Trophoblast cell (in vitro differentiated cells and primary cell): Measurements from ENCODE around the gene ICAM4.

Experiments
- DNase-seq, 2 donors: peaks; one replicate each; pipeline ENCODE4 v3.0.0-alpha.2; 2016
- H2AFZ ChIP-seq: 2 replicates; pipeline ENCODE4 v1.6.1; 2013; ENCODE audit warnings: low read length, moderate library complexity, mild to moderate bottlenecking; ENCODE audit not compliant: insufficient read depth, poor library complexity
- H2AK5ac ChIP-seq: 2 replicates; pipeline ENCODE4 v1.6.1; 2013; ENCODE audit warnings: mild to moderate bottlenecking, low read length
- H2BK120ac ChIP-seq: 2 replicates; pipeline ENCODE4 v1.6.1; 2013; ENCODE audit warnings: low read length, mild to moderate bottlenecking, moderate library complexity; ENCODE audit not compliant: insufficient read depth, poor library complexity
- H2BK12ac ChIP-seq: 2 replicates; pipeline ENCODE4 v1.6.1; 2013; ENCODE audit warnings: mild to moderate bottlenecking, low read length, moderate library complexity
- H2BK5ac ChIP-seq: 2 replicates; pipeline ENCODE4 v1.6.1; 2013; ENCODE audit warnings: low read length, low read depth, moderate library complexity, mild to moderate bottlenecking; ENCODE audit not compliant: poor library complexity
- H3K14ac ChIP-seq: 2 replicates; pipeline ENCODE4 v1.6.1; 2013; ENCODE audit warnings: mild to moderate bottlenecking, low read length
- H3K18ac ChIP-seq: 2 replicates; pipeline ENCODE4 v1.6.1; 2013; ENCODE audit warnings: mild to moderate bottlenecking, low read length
- H3K23ac ChIP-seq: 2 replicates; pipeline ENCODE4 v1.6.1; 2013; ENCODE audit warnings: low read length
- H3K27ac ChIP-seq: 2 replicates; pipeline ENCODE4 v1.5.1; 2013; ENCODE audit warnings: low read depth, mild to moderate bottlenecking, inconsistent platforms, low read length, moderate library complexity
- H3K27me3 ChIP-seq: 2 replicates; pipeline ENCODE4 v1.6.1; 2013; ENCODE audit warnings: inconsistent platforms, mild to moderate bottlenecking, low read length, moderate library complexity; ENCODE audit not compliant: insufficient read depth
- H3K36me3 ChIP-seq, 2 experiments: 1 replicate in 1 of 2; 2 replicates in 1 of 2; pipeline ENCODE4 v1.6.1; 2013; ENCODE audit warnings: low read length in 2 of 2, mild to moderate bottlenecking in 2 of 2, moderate library complexity in 1 of 2; ENCODE audit not compliant: insufficient read depth in 2 of 2, control insufficient read depth in 1 of 2
- H3K4ac ChIP-seq: 2 replicates; pipeline ENCODE4 v1.6.1; 2013; ENCODE audit warnings: low read depth, mild to moderate bottlenecking, low read length, moderate library complexity
- H3K4me1 ChIP-seq, 2 experiments: 1 replicate in 1 of 2; 2 replicates in 1 of 2; pipeline ENCODE4 v1.6.1; 2013; ENCODE audit warnings: low read length in 2 of 2, mild to moderate bottlenecking in 2 of 2, moderate library complexity in 1 of 2; ENCODE audit not compliant: insufficient read depth in 2 of 2, control insufficient read depth in 1 of 2
- H3K4me2 ChIP-seq: 2 replicates; pipeline ENCODE4 v1.6.1; 2013; ENCODE audit warnings: inconsistent platforms, mild to moderate bottlenecking, low read length, moderate library complexity
- H3K4me3 ChIP-seq: 2 replicates; pipeline ENCODE4 v1.5.1; 2013; ENCODE audit warnings: mild to moderate bottlenecking, low read depth, low read length, inconsistent platforms
- H3K79me1 ChIP-seq: one replicate; pipeline ENCODE4 v1.6.1; 2013; ENCODE audit warnings: low read length
- H3K79me2 ChIP-seq: 2 replicates; pipeline ENCODE4 v1.6.1; 2013; ENCODE audit warnings: low read length, mild to moderate bottlenecking; ENCODE audit not compliant: control insufficient read depth, insufficient read depth, poor library complexity
- H3K9ac ChIP-seq: 2 replicates; pipeline ENCODE4 v1.6.1; 2013; ENCODE audit warnings: mild to moderate bottlenecking, low read length
- H3K9me3 ChIP-seq: 2 replicates; pipeline ENCODE4 v1.6.1; 2013; ENCODE audit warnings: low read depth, mild to moderate bottlenecking, control low read depth, inconsistent platforms, low read length; ENCODE audit not compliant: insufficient read depth
- H4K12ac ChIP-seq: 2 replicates; pipeline ENCODE4 v1.6.1; 2013; ENCODE audit warnings: low read depth, mild to moderate bottlenecking, low read length, moderate library complexity
- H4K8ac ChIP-seq: 2 replicates; pipeline ENCODE4 v1.6.1; 2013; ENCODE audit warnings: low read depth, mild to moderate bottlenecking, low read length, moderate library complexity
- H4K91ac ChIP-seq: one replicate; pipeline ENCODE4 v1.6.1; 2013; ENCODE audit warnings: low read depth, mild to moderate bottlenecking, low read length, moderate library complexity
- WGBS: extraction: QIAGEN DNeasy Blood & Tissue Kit; methylation state at CpG from one replicate; pipeline ENCODE4 v1.1.7; 2013; ENCODE audit warnings: missing lambda C conversion rate; ENCODE audit not compliant: insufficient read length, insufficient coverage; ENCODE audit errors: extremely low coverage; 5-methylcytosine and 5-hydroxymethylcytosine counted together

ICAM4 gene

GRCh38 chr19:10293637-10294367 is 7.0 kb downstream of the ICAM4 start:
- no peak overlapping the region for H2AK5ac ChIP-seq
- no peak overlapping the region for H3K14ac ChIP-seq
- no peak overlapping the region for H2BK120ac ChIP-seq
- H2BK5ac ChIP-seq: no peak overlapping the region
- no peak overlapping the region for H3K27ac ChIP-seq
- no peak overlapping the region for H4K91ac ChIP-seq
- H3K4ac ChIP-seq: no peak overlapping the region
- H3K27me3 ChIP-seq: peaks cover 80% of the 10 kb centered on the region
- H3K9me3 ChIP-seq: peaks cover 46% of the 10 kb centered on the region
- no peaks in the 10 kb centered on the region for H3K79me2 ChIP-seq
- no CpG with 5 or more reads among the region's 49 CpGs for WGBS
- no peak overlapping the region for H3K4me3 ChIP-seq
- H3K4me1 ChIP-seq: peaks cover 15 to 36% of the 10 kb centered on the region in 2 experiments
- no peak overlapping the region for H3K18ac ChIP-seq
- no peak overlapping the region for H4K12ac ChIP-seq
- H4K8ac ChIP-seq: no peak overlapping the region
- H3K23ac ChIP-seq: no peak overlapping the region
- H2BK12ac ChIP-seq: no peak overlapping the region
- H2AFZ ChIP-seq: no peak overlapping the region
- H3K79me1 ChIP-seq: no peaks in the 10 kb centered on the region
- no peak overlapping the region for H3K4me2 ChIP-seq
- H3K9ac ChIP-seq: no peak overlapping the region
- no peak for DNase-seq
- no peaks in the 10 kb centered on the region for H3K36me3 ChIP-seq

GRCh38 chr19:10294368-10294697 is 7.6 kb downstream of the ICAM4 start:
- H4K12ac ChIP-seq: no peak overlapping the region
- peaks cover 74% of the 10 kb centered on the region for H3K27me3 ChIP-seq
- no peak overlapping the region for H2BK120ac ChIP-seq
- H3K4ac ChIP-seq: no peak overlapping the region
- no peak overlapping the region for H2BK12ac ChIP-seq
- H2AFZ ChIP-seq: no peak overlapping the region
- H3K79me1 ChIP-seq: no peaks in the 10 kb centered on the region
- H4K91ac ChIP-seq: no peak overlapping the region
- H2AK5ac ChIP-seq: no peak overlapping the region
- H3K4me3 ChIP-seq: no peak overlapping the region
- H3K4me2 ChIP-seq: no peak overlapping the region
- peaks cover 9 to 31% of the 10 kb centered on the region in 2 experiments for H3K4me1 ChIP-seq
- H3K18ac ChIP-seq: no peak overlapping the region
- H3K9me3 ChIP-seq: peaks cover 40% of the 10 kb centered on the region
- no peak for DNase-seq
- H2BK5ac ChIP-seq: no peak overlapping the region
- no peak overlapping the region for H3K14ac ChIP-seq
- no peak overlapping the region for H3K27ac ChIP-seq
- no peaks in the 10 kb centered on the region for H3K79me2 ChIP-seq
- WGBS: no CpG with 5 or more reads among the region's 25 CpGs
- H3K9ac ChIP-seq: no peak overlapping the region
- no peaks in the 10 kb centered on the region for H3K36me3 ChIP-seq
- H3K23ac ChIP-seq: no peak overlapping the region
- no peak overlapping the region for H4K8ac ChIP-seq

- Histone ChIP-seq H2AK5ac (no peak overlapping the region), H3K9ac (no peak overlapping the region), H3K18ac (no peak overlapping the region), H2BK120ac (no peak overlapping the region), H4K12ac (no peak overlapping the region), H3K79me2 (no peaks in the 10 kb centered on the region), H4K91ac (no peak overlapping the region), H3K27me3 (peaks cover 64% of the 10 kb centered on the region), H2BK12ac (no peak overlapping the region), H3K27ac (no peak overlapping the region), H3K23ac (no peak overlapping the region), H2AFZ (no peak overlapping the region), H4K8ac (no peak overlapping the region), H3K36me3 (no peaks in the 10 kb centered on the region), H3K4ac (no peak overlapping the region), H3K79me1 (no peaks in the 10 kb centered on the region), H3K4me2 (peak overlapping the region; percentile 49), H3K14ac (no peak overlapping the region), H3K4me1 (peaks cover 9 to 28% of the 10 kb centered on the region in 2 experiments), H2BK5ac (no peak overlapping the region), H3K9me3 (peaks cover 37% of the 10 kb centered on the region), H3K4me3 (peak overlapping the region; percentile 37)
- no CpG with 5 or more reads among the region's 48 CpGs for WGBS
- DNase-seq: peak in 1 of 2 donors; percentile 27
Measured at GRCh38 chr19:10295305-10295846, 8.6 kb downstream of the ICAM4 start.

GRCh38 chr19:10295847-10296591 is 9.3 kb downstream of the ICAM4 start:
- no peak for DNase-seq
- H3K79me1 ChIP-seq: no peaks in the 10 kb centered on the region
- no peak overlapping the region for H3K4me3 ChIP-seq
- no peak overlapping the region for H4K12ac ChIP-seq
- H3K4me1 ChIP-seq: peaks cover 9 to 26% of the 10 kb centered on the region in 2 experiments
- peaks cover 37% of the 10 kb centered on the region for H3K9me3 ChIP-seq
- H2BK12ac ChIP-seq: no peak overlapping the region
- H3K14ac ChIP-seq: no peak overlapping the region
- no CpG with 5 or more reads among the region's 58 CpGs for WGBS
- no peak overlapping the region for H3K18ac ChIP-seq
- H3K79me2 ChIP-seq: no peaks in the 10 kb centered on the region
- H3K4me2 ChIP-seq: peak overlapping the region; percentile 19
- H3K23ac ChIP-seq: no peak overlapping the region
- no peak overlapping the region for H4K91ac ChIP-seq
- no peak overlapping the region for H4K8ac ChIP-seq
- H2AK5ac ChIP-seq: no peak overlapping the region
- no peaks in the 10 kb centered on the region for H3K36me3 ChIP-seq
- H3K9ac ChIP-seq: no peak overlapping the region
- no peak overlapping the region for H2BK5ac ChIP-seq
- H3K27me3 ChIP-seq: peaks cover 58% of the 10 kb centered on the region
- no peak overlapping the region for H2BK120ac ChIP-seq
- H2AFZ ChIP-seq: no peak overlapping the region
- no peak overlapping the region for H3K4ac ChIP-seq
- H3K27ac ChIP-seq: no peak overlapping the region
